ENCODE data around the gene SYNM. TPM values are rescaled to one million over a fixed set of nuclear protein-coding genes. Genes with fewer than 3 reads are reported as not detected.

SYNM gene
- total and polyA plus RNA-seq, 2 experiments from 2014 or later = 9.7 to 13.8 TPM

GRCh38 chr15:99143655-99144610 lies 39.1 kb downstream of the SYNM start:
- no peak for TF ChIP-seq EZH2 (IDR thresholded peaks at IDR 0.05; ENCODE audit: borderline replicate concordance)
- no peak for TF ChIP-seq CTCF (IDR thresholded peaks at IDR 0.05; ENCODE audit: poor library complexity)
- no peak for TF ChIP-seq EZH2phosphoT487 (IDR thresholded peaks at IDR 0.05; ENCODE audit: low read depth, severe bottlenecking, unreplicated experiment)
- Histone ChIP-seq H4K20me1 (ENCODE audit: insufficient read depth, poor library complexity, severe bottlenecking) (no peaks in the 10 kb centered on the region), H3K36me3 (replicated peaks; ENCODE audit: insufficient read depth, low read depth) (no peaks in the 10 kb centered on the region), H3K9me2 (replicated peaks; ENCODE audit: insufficient read depth) (no peaks in the 10 kb centered on the region), H3K4me3 (no peak overlapping the region), H3K79me2 (no peaks in the 10 kb centered on the region), H3K27me3 (no peaks in the 10 kb centered on the region), H3K27ac (peak overlapping the region; percentile 70), H3K9me3 (ENCODE audit: low read depth) (no peaks in the 10 kb centered on the region), H3K4me2 (peak overlapping the region; percentile 26), H3K4me1 (ENCODE audit: insufficient read depth) (peaks cover 22% of the 10 kb centered on the region), H2AFZ (no peak overlapping the region)
- DNase-seq (ENCODE audit: low spot score) = peak; percentile 44
- 73% methylated on average over 7 of the region's 7 CpGs for WGBS (ENCODE audit: low lambda C conversion rate, missing lambda C conversion rate)

GRCh38 chr15:99145005-99145404 lies 40.1 kb downstream of the SYNM start:
- no peak for DNase-seq (ENCODE audit: low spot score)
- Histone ChIP-seq H3K27ac (no peak overlapping the region), H3K9me3 (ENCODE audit: low read depth) (no peaks in the 10 kb centered on the region)

GRCh38 chr15:99145778-99146177 lies 40.9 kb downstream of the SYNM start:
- 94% methylated on average over 6 of the region's 6 CpGs for WGBS (ENCODE audit: low lambda C conversion rate, missing lambda C conversion rate)

More at GRCh38 chr15:99145005-99145404, 40.1 kb downstream of the SYNM start:
- no peak overlapping the region for H2AFZ ChIP-seq
- no peaks in the 10 kb centered on the region for H3K79me2 ChIP-seq
- H3K4me1 ChIP-seq (ENCODE audit: insufficient read depth) = peaks cover 22% of the 10 kb centered on the region
- TF ChIP-seq EZH2 (IDR thresholded peaks at IDR 0.05; ENCODE audit: borderline replicate concordance) = no peak
- no peak for TF ChIP-seq CTCF (IDR thresholded peaks at IDR 0.05; ENCODE audit: poor library complexity)
- no peak for TF ChIP-seq EZH2phosphoT487 (IDR thresholded peaks at IDR 0.05; ENCODE audit: low read depth, severe bottlenecking, unreplicated experiment)
- H3K4me2 ChIP-seq = no peak overlapping the region
- WGBS (ENCODE audit: low lambda C conversion rate, missing lambda C conversion rate) = 94% methylated on average over 10 of the region's 10 CpGs
- H3K36me3 ChIP-seq (replicated peaks; ENCODE audit: insufficient read depth, low read depth) = no peaks in the 10 kb centered on the region
- no peak overlapping the region for H3K4me3 ChIP-seq
- no peaks in the 10 kb centered on the region for H4K20me1 ChIP-seq (ENCODE audit: insufficient read depth, poor library complexity, severe bottlenecking)
- no peaks in the 10 kb centered on the region for H3K9me2 ChIP-seq (replicated peaks; ENCODE audit: insufficient read depth)
- H3K27me3 ChIP-seq = no peaks in the 10 kb centered on the region

More at GRCh38 chr15:99145778-99146177, 40.9 kb downstream of the SYNM start:
- Histone ChIP-seq H4K20me1 (ENCODE audit: insufficient read depth, poor library complexity, severe bottlenecking) (no peaks in the 10 kb centered on the region), H3K79me2 (no peaks in the 10 kb centered on the region), H3K27me3 (no peaks in the 10 kb centered on the region), H3K9me2 (replicated peaks; ENCODE audit: insufficient read depth) (no peaks in the 10 kb centered on the region), H3K27ac (no peak overlapping the region), H3K4me1 (ENCODE audit: insufficient read depth) (peaks cover 22% of the 10 kb centered on the region), H3K9me3 (ENCODE audit: low read depth) (no peaks in the 10 kb centered on the region), H3K4me3 (no peak overlapping the region), H2AFZ (no peak overlapping the region), H3K36me3 (replicated peaks; ENCODE audit: insufficient read depth, low read depth) (no peaks in the 10 kb centered on the region), H3K4me2 (no peak overlapping the region)
- DNase-seq (ENCODE audit: low spot score) = no peak
- TF ChIP-seq CTCF (IDR thresholded peaks at IDR 0.05; ENCODE audit: poor library complexity) (no peak), EZH2 (IDR thresholded peaks at IDR 0.05; ENCODE audit: borderline replicate concordance) (no peak), EZH2phosphoT487 (IDR thresholded peaks at IDR 0.05; ENCODE audit: low read depth, severe bottlenecking, unreplicated experiment) (no peak)

All from hepatocyte (in vitro differentiated cells).